Epithelial cell of esophagus (primary cell): ENCODE data around the gene PPP2R2C.

ENCODE experiments used
- DNase-seq: peaks from one replicate; pipeline ENCODE4 v3.0.0; 2010; ENCODE audit warnings: low read depth
- H3K4me3 ChIP-seq: 2 replicates; pipeline ENCODE4 v1.5.1; 2011; ENCODE audit warnings: mild to moderate bottlenecking, low read length, control low read depth
- TF ChIP-seq, protein P1 (sequence below): IDR thresholded peaks from 2 replicates; pipeline ENCODE4 v1.5.1; 2011; ENCODE audit warnings: low read depth, mild to moderate bottlenecking, low read length, control low read depth, inconsistent platforms; ENCODE audit not compliant: insufficient read depth; ENCODE audit errors: missing control alignments

PPP2R2C gene

DNA sequence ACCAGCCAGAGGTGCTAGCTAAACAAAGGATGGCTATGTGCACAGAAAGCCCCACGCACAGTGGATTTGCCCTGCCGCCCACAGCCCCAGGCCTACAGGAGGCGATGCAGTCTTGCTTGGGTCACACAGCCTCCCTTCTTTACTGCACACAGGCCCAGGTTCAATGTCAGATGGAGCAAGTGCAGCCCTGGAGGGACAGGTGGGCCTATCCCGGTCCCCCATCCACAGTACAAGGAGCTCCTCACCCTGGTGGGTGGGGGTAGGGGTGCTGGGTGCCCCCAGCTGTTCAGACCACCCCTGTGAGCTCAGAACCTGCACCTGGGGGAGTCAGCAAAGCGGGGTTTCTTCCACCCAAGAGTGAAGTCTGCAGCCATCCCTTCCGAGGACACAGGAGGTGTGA is 114.9 kb downstream of the PPP2R2C start:
- TF ChIP-seq, protein P1, sequence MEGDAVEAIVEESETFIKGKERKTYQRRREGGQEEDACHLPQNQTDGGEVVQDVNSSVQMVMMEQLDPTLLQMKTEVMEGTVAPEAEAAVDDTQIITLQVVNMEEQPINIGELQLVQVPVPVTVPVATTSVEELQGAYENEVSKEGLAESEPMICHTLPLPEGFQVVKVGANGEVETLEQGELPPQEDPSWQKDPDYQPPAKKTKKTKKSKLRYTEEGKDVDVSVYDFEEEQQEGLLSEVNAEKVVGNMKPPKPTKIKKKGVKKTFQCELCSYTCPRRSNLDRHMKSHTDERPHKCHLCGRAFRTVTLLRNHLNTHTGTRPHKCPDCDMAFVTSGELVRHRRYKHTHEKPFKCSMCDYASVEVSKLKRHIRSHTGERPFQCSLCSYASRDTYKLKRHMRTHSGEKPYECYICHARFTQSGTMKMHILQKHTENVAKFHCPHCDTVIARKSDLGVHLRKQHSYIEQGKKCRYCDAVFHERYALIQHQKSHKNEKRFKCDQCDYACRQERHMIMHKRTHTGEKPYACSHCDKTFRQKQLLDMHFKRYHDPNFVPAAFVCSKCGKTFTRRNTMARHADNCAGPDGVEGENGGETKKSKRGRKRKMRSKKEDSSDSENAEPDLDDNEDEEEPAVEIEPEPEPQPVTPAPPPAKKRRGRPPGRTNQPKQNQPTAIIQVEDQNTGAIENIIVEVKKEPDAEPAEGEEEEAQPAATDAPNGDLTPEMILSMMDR, result no peak
- DNase-seq, result no peak
- H3K4me3 ChIP-seq, result no peak overlapping the region

DNA sequence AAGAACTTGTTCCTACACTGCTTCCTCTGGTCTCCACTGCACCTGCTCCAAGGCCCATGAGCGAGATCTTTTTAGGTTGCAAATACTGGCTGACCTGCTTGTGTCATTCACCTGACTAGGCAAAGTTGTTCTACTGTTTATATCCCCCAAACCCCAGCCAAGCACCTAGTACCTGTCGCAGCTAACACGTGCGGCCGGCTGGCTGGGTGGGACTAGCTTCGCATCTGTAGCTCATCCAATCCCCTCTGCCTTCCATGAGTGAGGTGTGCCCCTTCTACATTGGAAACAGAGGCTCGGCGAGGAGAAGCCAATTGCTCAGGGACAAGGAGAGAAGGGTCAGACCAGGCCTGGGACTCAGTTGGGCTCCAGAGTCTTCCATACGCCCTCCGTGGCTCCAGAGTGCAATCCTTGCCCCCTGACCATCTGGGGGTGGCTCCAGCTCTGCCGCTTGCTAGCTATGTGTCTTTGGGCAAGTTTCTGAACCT is 116.3 kb downstream of the PPP2R2C start:
- DNase-seq, result no peak
- TF ChIP-seq, protein P1, result no peak
- H3K4me3 ChIP-seq, result no peak overlapping the region

GRCh38 chr4:6355052-6355451 is 117.4 kb downstream of the PPP2R2C start:
- TF ChIP-seq, protein P1, result no peak
- no peak for DNase-seq
- H3K4me3 ChIP-seq, result no peak overlapping the region

- H3K4me3 ChIP-seq, result no peak overlapping the region
- TF ChIP-seq, protein P1, result no peak
- no peak for DNase-seq
Observed at GRCh38 chr4:6354626-6355025, 117.8 kb downstream of the PPP2R2C start.

GRCh38 chr4:6354119-6354518 is 118.3 kb downstream of the PPP2R2C start:
- H3K4me3 ChIP-seq, result no peak overlapping the region
- DNase-seq, result no peak
- TF ChIP-seq, protein P1, result no peak

DNA sequence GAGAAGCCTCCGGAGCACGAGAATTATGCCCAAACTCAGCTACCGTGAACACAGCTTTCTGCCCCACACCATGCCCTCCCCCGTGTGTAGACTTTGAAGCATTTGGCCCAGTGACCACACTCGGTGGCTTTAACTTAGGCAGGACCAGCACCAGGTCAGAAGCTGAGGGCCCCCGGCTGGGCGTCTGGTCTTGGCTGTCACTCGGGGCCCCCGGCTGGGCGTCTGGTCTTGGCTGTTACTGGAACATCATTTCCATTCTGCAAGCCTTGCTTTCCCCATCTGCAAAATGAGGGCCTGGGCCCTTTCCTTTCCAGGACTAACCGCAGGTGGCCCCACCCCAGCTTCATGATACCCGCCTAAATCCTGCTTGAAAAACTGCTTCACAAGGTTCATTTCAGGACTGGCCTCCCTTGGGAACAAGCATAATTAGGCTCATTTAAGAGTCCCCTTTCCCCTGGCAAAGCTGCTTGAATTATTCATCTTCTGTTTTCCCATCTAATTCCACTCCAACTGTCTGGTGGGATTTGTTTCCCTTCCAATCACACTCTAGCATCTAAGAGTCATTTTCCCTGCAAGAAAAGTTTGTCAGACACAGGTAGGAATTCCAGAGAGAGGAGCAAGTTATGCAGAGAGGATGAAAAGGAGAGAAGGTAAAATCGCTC is 120.3 kb downstream of the PPP2R2C start:
- H3K4me3 ChIP-seq, result no peak overlapping the region
- DNase-seq, result no peak
- TF ChIP-seq, protein P1, result no peak
